GM06990 (cell line): ENCODE measurements around the gene MEF2C.

Experiments
- DNase-seq: peaks from one replicate; pipeline ENCODE4 v3.0.0-alpha.2; 2011; ENCODE audit not compliant: insufficient read length; ENCODE audit errors: extremely low read depth
- H3K27me3 ChIP-seq: replicated peaks from 2 replicates; pipeline ENCODE4 v1.6.0; 2011; ENCODE audit warnings: low read length; ENCODE audit not compliant: control insufficient read depth, insufficient read depth
- H3K36me3 ChIP-seq: 2 replicates; pipeline ENCODE4 v1.5.1; 2011; ENCODE audit warnings: low read length; ENCODE audit not compliant: control insufficient read depth, insufficient read depth
- H3K4me3 ChIP-seq: replicated peaks from 2 replicates; pipeline ENCODE4 v1.5.1; 2011; ENCODE audit warnings: low read depth, mild to moderate bottlenecking, control low read depth, low read length
- TF ChIP-seq, protein P1 (sequence below): IDR thresholded peaks from 2 replicates; pipeline ENCODE4 v1.5.1; 2011; ENCODE audit warnings: low read length, control low read depth, mild to moderate bottlenecking, inconsistent platforms; ENCODE audit not compliant: insufficient read depth, poor library complexity, severe bottlenecking

The MEF2C gene

GRCh38 chr5:88883059-88883835 lies at the start of gene MEF2C:
TSS of gene MEF2C (minus strand) at chr5:88883184. CDS start at chr5:88823788, 59,396 bp downstream.
- DNase-seq = peak; percentile 95
- TF ChIP-seq, protein P1, sequence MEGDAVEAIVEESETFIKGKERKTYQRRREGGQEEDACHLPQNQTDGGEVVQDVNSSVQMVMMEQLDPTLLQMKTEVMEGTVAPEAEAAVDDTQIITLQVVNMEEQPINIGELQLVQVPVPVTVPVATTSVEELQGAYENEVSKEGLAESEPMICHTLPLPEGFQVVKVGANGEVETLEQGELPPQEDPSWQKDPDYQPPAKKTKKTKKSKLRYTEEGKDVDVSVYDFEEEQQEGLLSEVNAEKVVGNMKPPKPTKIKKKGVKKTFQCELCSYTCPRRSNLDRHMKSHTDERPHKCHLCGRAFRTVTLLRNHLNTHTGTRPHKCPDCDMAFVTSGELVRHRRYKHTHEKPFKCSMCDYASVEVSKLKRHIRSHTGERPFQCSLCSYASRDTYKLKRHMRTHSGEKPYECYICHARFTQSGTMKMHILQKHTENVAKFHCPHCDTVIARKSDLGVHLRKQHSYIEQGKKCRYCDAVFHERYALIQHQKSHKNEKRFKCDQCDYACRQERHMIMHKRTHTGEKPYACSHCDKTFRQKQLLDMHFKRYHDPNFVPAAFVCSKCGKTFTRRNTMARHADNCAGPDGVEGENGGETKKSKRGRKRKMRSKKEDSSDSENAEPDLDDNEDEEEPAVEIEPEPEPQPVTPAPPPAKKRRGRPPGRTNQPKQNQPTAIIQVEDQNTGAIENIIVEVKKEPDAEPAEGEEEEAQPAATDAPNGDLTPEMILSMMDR = no peak
- Histone ChIP-seq H3K27me3 (no peaks in the 10 kb centered on the region), H3K36me3 (no peaks in the 10 kb centered on the region; the same call in 1 of the 2 replicates), H3K4me3 (peak within 1 kb of the TSS; percentile 93)

- no peaks in the 10 kb centered on the region for H3K36me3 ChIP-seq
- no peaks in the 10 kb centered on the region for H3K27me3 ChIP-seq
- no peak overlapping the region for H3K4me3 ChIP-seq
- DNase-seq = no peak
- TF ChIP-seq, protein P1 = no peak
These were observed 49.6 kb upstream of the MEF2C start for GRCh38 chr5:88932541-88932940.

DNA sequence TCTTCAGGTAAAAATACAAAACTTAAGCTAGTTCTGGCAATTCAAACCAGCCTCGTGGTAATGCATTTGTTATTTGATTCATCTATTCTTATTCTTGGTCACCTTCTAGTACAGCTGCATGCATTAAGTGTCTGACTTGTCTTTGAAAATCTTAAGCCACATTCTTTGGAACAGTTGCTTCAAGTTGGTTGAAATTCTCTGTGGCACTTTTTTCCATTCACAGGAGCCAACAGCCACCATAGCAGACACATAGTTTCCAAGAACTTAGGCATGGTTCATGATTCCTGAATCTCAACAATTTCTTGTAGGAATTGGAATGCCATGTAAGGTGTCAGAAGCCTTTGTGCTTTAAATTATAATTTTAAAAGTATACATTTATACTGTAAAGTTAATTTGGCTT lies 47.4 kb upstream of the MEF2C start:
- Histone ChIP-seq H3K36me3 (no peaks in the 10 kb centered on the region), H3K27me3 (no peaks in the 10 kb centered on the region), H3K4me3 (no peak overlapping the region)
- DNase-seq = no peak
- TF ChIP-seq, protein P1 = no peak

DNA sequence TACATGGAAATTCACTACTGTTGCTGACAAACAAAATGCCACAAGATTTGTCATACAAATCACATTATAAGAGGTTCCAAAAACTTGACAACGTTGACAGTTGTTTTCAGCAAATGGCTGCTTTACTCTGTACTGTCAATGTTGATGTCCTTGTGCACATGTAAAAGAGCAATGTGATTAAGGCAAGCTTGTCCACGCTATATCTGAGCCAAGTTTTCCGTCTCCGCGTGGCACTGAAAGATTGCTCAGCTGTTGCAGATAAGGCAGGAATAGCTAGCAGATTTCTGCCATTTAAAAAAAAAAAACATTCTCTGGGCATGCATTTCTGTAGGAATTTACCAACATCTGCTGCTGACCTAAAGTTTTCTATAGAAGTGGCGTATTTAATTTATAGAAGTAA lies 46.4 kb upstream of the MEF2C start:
- Histone ChIP-seq H3K27me3 (no peaks in the 10 kb centered on the region), H3K36me3 (no peaks in the 10 kb centered on the region), H3K4me3 (no peak overlapping the region)
- no peak for DNase-seq
- TF ChIP-seq, protein P1 = no peak

GRCh38 chr5:88926774-88927173 lies 43.8 kb upstream of the MEF2C start:
- Histone ChIP-seq H3K27me3 (no peaks in the 10 kb centered on the region), H3K4me3 (no peak overlapping the region), H3K36me3 (no peaks in the 10 kb centered on the region)
- TF ChIP-seq, protein P1 = no peak
- no peak for DNase-seq
